HG02642 (cell line): ENCODE data around the gene AIMP1.
A peak's percentile ranks its signal among the peaks of the same experiment; 100 is the strongest.
"Not testable (repeated sequence)": the region's sequence is repeated elsewhere in the genome, so short reads cannot be mapped to it uniquely, and the experiment has no call there.

ENCODE experiments used
- ATAC-seq: cut with Tn5 transposase; IDR thresholded peaks from one replicate; pipeline ENCODE4 v1.9.1; 2021; ENCODE audit warnings: mild to moderate bottlenecking; ENCODE audit not compliant: unreplicated experiment, poor library complexity

Gene AIMP1

DNA sequence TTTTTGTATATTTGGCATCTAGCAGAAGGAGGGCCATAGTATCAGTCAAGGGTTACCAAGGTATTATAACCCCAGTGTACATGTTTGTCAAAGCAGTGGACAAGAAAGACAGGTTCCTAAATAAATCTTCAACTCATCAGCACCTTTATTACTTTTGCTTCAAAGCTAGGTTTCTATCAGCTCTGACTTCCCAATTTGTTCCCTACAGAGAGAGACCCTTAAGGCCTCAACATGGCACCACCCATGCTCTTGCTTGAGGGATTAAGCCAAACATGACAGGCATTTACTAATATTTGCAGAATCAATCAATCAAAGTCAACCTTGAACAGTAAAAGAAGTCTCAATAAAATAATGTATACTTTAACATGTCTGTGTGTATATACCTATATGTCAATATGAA is 9.8 kb upstream of the AIMP1 start:
- no peak for ATAC-seq

DNA sequence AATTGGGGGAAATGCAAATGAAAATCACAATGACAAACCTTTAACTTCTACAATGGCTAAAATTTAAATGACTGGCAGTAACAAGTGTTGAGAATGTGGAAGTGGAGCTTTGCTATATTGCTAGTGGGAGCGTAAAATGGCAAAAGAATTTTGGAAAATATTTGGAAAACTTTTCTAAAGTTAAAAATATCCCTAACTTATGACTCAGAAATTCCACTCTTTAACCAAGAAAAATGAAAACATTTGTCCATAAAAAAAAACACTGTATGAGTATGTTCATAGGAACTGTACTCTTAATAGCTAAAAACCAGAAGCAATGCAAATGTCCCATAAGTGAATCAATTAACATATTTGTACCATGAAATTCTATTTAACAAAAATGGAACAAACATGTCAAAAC is 4.0 kb upstream of the AIMP1 start:
- ATAC-seq = no peak

DNA sequence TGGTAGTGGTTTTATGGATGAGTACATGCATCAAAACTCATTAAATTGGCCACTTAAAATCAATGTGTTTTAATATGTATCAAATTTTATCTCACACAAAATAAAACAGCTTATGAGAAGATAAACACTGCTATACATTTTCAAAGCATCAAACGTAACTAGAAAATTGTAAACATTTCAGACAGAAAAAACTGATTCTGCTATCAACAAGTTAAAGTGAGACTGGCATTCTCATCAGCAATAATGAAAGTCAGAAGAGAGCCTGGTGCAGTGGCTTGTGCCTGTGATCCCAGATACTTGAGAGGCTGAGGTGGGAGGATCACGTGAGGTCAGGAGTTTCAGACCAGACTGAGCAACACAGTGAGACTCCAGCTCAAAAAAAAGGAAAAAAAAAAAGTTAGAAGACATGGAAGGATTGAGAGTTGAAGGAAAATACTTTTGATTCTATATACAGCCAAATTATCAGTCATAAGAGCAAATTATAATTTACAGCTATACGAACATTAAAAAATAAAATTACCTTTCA is 3.3 kb upstream of the AIMP1 start:
- ATAC-seq = no peak

DNA sequence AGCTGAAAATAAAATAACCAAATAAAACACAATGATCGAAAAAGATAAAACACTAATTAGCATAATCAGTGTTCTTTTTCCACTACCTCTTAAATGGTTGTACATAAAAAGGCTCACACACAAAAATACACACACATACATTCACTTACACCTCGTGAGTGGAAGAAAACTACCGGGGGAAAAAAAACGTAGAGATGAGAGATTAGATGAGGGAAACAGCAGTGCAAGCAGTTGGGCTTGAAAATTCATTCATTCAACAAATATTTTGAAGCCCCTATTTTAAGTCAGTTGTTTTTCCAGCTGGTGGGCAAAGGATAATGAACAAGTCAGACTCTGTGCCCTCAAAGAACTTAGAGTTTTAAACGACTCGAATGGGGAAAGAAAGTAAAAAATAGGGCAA is 1.4 kb upstream of the AIMP1 start:
- ATAC-seq = no peak

DNA sequence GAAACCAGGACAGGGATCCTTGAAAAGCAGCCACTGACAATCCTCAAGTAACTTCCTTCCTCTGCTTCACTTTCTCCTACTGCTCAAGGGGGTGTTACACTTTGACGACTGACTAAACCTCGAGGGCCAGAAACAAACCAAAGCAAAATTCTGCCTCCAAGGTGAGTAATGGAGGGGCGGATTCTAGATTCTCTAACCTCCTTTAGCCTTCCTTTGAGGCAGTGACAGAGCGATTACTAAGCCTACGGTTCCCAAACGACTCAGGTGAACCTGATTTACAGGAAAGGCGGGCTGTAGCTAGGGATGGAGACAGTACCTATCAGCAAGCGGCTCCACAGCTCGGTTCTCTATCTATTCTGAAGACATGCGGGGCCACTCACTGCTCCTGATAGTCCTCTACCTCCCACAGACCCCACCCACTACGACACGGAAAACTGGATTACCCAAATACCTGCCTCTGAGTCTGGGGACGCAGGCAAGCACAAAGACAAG is 828 bp upstream of the AIMP1 start:
- ATAC-seq = peak; percentile 30

DNA sequence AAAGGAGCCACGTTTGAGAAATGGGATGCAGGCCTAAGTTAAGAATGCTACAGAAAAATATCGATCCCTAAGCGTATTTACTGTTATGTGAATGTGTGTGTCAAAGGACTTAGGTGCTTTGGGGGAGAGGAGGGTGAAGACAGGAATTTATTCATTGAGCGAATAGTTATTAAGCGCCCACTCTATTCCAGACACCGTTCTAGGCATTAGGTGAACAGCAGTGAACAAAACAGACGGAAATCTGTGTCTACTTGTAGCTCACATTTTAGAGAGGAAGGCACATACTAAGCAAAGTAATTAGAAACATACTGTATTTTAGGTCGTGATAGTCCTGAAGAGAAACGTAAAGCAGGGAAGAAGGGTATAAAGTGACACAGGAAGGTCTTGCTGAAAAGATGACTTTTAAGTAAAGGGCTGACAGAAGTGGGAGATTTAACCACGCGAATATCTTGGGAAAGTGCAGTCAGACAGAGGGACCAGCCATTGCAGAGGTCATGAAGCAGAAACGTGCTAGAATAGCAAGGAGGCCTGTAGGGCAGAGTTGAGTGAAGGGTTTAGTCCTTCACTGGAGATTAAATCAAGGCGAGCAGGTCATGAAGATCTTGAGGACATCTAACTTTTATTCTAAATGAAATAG is 541 bp downstream of the AIMP1 start:
- no peak for ATAC-seq

DNA sequence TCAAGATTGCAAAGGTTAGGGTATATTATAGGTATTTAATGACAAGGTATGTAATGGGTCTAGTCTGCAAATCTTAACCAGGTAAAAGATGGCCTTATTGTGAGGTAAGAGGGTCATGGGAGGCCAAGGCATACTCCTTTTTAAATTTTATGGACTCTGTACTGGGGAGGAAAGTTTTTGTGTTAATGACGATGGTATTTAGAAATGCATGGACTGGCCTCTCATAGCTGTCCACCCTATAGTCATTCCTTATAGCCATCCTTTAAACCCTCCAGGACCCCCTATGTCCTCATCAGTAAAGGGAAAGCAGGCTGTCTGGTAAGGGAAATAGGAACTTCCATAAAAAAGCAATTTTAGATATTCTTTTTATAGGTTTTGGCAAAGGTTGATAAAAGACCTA is 1.5 kb downstream of the AIMP1 start:
- no peak for ATAC-seq

DNA sequence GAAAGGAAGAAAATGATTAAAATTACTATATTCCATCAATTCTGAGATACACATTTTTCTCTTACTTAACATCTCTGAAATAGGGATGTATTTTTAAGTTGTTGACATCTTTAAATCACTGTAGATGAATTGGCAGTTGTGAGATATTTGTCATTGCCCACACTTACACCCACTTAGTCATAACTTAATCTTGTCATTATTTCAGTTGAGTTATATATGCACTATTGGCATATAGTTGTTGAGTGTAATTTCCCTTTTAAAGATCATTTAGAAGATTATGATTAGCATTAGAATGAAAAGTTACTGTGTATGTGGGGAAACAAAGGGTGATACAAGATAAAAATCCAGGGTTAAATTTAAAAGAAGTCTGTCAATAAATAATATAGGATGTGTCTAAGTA is 2.2 kb downstream of the AIMP1 start:
- ATAC-seq = no peak

DNA sequence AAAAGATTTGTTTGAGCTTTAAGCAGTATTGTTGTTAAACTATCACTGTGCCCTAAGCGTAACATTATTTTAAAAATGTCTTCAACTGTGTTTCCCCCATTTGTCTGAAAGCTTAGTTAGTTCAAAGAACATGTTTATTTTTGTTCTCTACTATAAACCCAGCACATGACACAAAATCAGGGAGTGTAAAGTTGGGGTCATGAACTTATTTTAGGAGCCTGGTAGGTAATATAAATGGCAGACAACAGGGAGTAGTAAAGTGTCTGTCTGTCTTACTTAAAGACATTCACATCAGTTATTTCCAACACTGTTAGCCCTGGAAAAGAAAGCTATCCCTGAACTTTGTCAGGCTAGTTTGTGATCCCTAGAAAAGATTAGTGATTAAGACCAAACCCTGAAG is 3.9 kb downstream of the AIMP1 start:
- no peak for ATAC-seq

DNA sequence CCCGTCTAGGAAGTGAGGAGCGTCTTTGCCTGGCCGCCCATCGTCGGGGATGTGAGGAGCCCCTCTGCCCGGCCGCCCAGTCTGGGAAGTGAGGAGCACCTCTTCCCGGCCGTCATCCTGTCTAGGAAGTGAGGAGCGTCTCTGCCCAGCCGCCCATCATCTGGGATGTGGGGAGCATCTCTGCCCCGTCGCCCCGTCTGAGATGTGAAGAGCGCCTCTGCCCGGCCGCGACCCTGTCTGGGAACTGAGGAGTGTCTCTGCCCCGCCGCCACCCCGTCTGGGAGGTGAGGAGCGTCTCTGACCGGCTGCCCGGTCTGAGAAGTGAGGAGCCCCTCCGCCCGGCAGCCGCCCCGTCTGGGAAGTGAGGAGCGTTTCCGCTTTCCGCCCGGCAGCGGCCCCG is 4.8 kb downstream of the AIMP1 start:
- not testable (repeated sequence) for ATAC-seq

DNA sequence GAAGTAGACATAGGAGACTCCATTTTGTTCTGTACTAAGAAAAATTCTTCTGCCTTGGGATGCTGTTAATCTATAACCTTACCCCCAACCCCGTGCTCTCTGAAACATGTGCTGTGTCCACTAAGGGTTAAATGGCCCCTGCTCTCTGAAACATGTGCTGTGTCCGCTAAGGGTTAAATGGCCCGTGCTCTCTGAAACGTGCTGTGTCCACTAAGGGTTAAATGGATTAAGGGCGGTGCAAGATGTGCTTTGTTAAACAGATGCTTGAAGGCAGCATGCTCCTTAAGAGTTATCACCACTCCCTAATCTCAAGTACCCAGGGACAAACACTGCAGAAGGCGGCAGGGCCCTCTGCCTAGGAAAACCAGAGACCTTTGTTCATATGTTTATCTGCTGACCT is 5.5 kb downstream of the AIMP1 start:
- ATAC-seq = not testable (repeated sequence)

DNA sequence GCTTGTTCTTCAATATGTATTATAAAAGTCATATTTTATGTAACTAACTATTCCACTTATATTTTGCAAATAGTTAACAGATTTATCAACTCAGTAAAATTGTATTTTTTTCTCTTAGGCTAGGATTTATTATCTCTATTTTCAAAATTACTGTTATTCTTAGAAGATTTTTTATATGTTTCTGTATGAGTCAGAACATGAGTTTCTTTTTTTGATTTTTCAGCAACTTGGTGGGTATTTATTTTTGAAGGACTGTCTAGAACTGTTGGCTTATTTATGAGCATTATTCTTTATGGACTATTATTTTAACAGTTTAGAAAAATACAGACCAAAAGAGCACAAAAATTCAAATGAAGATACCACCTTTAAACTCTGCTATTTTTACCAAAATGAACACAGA is 6.8 kb downstream of the AIMP1 start:
- no peak for ATAC-seq

DNA sequence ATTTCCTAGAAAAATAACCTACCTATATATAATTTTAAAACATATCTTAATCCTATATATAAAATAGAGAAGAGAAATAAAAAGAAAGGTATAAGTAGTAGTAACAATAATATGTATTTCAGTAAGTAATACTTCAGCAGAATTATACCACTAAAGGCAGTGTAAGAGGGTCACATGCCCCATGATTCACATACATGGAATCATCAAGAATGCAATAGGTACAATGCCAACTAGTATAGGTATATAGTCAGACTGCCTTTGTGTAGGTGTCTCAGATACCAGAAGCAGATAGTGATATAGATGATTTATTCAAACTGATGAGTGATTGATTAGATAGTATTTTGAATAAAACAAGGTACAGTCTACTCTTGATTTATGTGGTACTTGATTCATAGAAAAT is 9.4 kb downstream of the AIMP1 start:
- ATAC-seq = no peak

DNA sequence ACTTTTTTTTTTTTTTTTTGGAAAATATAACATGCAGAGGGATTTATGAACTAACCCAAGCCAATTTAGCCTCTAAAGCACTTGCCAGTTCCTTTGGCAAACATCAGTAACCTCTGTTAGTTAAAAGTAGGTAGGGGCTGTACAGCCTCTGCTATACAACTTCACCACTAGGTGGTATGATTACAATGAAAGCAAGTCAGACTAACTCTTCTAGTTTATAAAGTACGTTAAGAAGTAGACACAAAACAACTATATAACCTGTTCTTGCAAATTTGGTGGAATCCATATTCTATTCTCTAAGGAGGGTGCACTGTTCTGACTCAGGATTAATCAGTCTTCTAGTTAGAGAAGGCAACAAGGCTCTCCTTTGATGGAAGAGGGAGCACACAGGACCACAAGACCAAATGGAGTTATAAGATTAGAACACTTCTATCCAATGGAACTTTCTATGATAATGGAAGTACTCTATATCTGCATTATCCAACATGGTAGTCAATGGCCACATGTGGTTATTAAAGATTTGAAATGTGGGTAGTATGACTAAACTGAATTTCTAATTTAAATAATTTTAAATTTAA is 12.8 kb downstream of the AIMP1 start:
- ATAC-seq = peak; percentile 91

DNA sequence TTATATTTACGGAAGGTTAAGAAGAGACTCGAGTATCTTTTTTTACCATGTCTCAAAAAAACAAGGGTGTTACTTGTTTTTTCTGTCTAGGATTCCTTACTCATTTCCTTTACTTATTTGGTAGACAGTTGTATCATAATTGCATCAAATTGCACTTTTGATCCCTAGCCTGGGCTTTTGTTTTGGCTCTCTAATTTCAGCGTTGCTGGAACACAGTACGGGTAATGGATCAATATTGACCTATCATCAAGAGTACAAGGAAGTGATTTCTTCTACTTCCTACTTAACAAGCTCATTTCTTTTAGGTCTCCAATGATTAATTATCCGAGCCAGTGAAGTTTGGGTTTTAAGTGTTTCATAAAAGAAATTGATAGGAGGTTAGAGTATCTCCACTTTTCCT is 16.8 kb downstream of the AIMP1 start:
- ATAC-seq = no peak

DNA sequence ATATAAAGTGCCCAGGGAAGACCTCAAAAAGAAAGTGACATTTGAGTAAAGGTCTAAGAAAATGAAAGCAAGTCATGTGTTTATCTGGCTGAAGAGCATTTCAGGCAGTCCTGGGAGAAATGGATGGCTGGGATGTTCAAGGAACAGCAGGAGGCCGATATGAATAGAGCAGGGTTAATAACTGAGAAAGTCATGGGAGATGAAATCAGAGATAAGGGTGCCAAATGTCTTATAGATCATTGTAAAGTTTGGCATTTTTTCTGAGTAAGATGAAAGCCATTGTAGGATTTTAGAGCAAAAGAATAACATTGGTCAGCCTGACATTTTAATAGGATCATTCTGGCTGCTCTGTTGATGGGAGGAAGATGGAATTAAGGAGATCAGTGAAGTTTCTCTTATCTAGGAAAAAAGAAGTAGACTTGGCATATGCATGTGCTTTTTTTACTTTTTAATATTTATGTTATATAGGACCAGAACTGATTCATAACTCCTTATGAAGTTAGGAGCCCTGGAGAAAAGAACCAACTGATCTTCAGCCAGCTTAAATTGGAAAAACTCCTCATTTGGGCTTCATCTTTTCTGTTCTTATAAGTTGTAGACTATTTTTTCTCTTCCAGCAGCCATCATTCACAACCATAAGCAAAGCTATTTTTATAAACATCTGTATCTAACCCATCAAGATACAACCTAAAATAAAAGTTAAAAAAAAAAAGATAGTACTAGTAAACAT is 18.6 kb downstream of the AIMP1 start:
- no peak for ATAC-seq

DNA sequence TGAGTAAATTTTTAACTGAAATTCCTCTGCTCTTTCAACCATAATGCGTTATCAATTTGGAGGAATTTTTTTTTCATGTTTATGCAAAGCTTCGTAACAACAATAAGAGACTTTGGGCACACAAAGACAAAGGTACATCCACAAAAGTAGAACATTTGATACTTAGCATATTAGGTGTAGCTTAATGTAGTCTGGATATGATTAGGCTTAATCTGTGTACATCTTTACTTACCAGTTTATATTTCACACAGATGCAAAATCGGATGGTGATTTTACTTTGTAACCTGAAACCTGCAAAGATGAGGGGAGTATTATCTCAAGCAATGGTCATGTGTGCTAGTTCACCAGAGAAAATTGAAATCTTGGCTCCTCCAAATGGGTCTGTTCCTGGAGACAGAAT is 20.3 kb downstream of the AIMP1 start:
- no peak for ATAC-seq

DNA sequence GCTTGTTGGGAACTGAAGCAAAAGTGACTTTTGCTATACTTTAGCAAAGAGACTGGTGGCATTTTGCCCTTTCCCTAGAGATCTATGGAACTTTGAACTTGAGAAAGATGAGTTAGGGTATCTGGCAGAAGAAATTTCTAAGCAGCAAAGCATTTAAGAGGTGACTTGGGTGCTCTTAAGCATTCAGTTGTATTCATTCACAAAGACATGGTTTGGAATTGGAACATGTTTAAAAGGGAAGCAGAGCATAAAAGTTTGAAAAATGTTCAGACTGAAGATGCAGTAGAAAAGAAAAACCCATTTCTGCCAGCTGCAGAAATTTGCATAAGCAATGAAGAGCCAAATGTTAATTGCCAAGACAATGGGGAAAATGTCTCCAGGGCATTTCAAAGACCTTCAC is 21.6 kb downstream of the AIMP1 start:
- ATAC-seq = no peak

DNA sequence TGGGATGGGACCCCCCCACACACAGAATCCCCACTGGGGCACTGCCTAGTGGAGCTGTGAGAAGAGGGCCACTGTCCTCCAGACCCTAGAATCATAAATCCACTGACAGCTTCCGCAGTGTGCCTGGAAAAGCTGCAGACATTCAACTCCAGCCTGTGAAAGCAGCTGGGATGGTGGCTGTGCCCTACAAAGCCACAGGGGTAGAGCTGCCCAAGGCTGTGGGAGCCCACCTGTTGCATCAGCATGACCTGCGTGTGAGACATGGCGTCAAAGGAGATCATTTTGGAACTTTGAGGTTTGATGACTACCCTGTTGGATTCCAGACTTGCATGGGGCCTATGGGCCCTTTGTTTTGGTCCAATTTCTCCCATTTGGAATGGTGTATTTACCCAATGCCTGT is 22.3 kb downstream of the AIMP1 start:
- ATAC-seq = no peak

DNA sequence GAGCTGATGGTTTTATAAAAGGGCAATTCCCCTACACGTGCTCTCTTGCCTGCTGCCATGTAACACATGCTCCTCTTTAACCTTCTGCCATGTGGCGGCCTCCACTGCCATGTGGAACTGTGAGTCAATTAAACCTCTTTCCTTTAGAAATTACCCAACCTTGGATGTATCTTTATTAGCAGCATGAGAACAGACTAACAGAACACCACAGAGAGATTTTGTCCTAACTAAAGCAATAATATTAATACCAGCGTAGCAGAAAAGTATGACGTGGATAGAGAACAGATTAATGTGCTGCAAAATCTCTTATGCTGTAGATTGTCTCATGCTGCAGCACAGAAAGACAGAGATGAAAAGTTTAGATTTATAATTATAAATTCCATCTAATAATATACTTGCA is 23.1 kb downstream of the AIMP1 start:
- no peak for ATAC-seq

DNA sequence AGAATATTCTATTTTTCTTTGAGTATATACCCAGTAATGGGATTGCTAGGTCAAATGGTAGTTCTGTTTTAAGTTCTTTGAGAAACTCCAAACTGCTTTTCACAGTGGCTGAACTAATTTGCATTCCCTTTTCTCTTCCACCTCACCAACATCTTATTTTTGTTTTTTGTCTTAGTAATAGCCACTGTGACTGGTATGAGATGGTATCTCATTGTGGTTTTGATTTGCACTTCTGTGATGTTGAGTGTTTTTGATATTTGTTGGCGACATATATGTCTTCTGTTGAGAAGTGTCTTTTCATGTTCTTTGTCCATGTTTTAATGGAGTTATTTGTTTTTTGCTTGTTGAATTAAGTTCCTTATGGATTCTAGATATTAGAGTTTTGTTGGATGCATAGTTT is 24.4 kb downstream of the AIMP1 start:
- no peak for ATAC-seq
